Activated naive CD4-positive, alpha-beta T cell treated with anti-CD3 and anti-CD28 coated beads for 36 hours (primary cell): ENCODE results near the gene LMBR1L. TPM values are rescaled to one million over a fixed set of nuclear protein-coding genes. Genes with fewer than 3 reads are reported as not detected.

Experiments used
- CTCF ChIA-PET: fragments of 350-600 bp; sonication (Branson Sonifier 250); formaldehyde crosslinking; loops from one replicate; lab custom pipeline; 2021; ENCODE audit warnings: antibody characterized with exemption; lab: Charles Lee
- DNase-seq: peaks from one replicate; pipeline ENCODE4 v3.0.0-alpha.2; 2020
- H3K27ac Mint-ChIP-seq: one replicate; pipeline ENCODE4 v1.8.0; 2021; ENCODE audit warnings: mild to moderate bottlenecking, mixed read lengths
- H3K27me3 Mint-ChIP-seq: one replicate; pipeline ENCODE4 v1.8.0; 2021; ENCODE audit warnings: low read depth, mixed read lengths
- H3K36me3 Mint-ChIP-seq: one replicate; pipeline ENCODE4 v1.8.0; 2021; ENCODE audit warnings: low read depth, mixed read lengths
- H3K4me1 Mint-ChIP-seq: one replicate; pipeline ENCODE4 v1.8.0; 2021; ENCODE audit warnings: low read depth, mixed read lengths
- H3K4me3 Mint-ChIP-seq: one replicate; pipeline ENCODE4 v1.8.0; 2021; ENCODE audit warnings: mild to moderate bottlenecking, moderate library complexity, mixed read lengths
- H3K9me3 Mint-ChIP-seq: one replicate; pipeline ENCODE4 v1.8.0; 2021; ENCODE audit warnings: mixed read lengths
- intact Hi-C: fragments of 100-400 bp; cut with micrococcal nuclease; formaldehyde crosslinking; loops from one replicate; pipeline ENCODE4 v1.15.1; 2023
- total RNA-seq, 2 experiments: library from RNA; stranded (reverse); gene quantifications; one replicate each; pipeline ENCODE4 v1.2.3, GENCODE V29; 2021

Gene LMBR1L
- total RNA-seq, 2 experiments from 2014 or later = 60.1 to 66.8 TPM

- intact Hi-C loops = no loop called here
- Mint-ChIP-seq H3K36me3 (peaks cover 51% of the 10 kb centered on the region), H3K27ac (no peak overlapping the region), H3K9me3 (no peaks in the 10 kb centered on the region), H3K27me3 (no peaks in the 10 kb centered on the region), H3K4me3 (no peak overlapping the region), H3K4me1 (peaks cover 2% of the 10 kb centered on the region)
- CTCF ChIA-PET = interaction anchor here (1.5 kb wide), 1 partner anchor 11 kb away, joined by 5 read pairs; no protein-coding TSS in a partner anchor
- DNase-seq = no peak
These were observed 61.0 kb downstream of the LMBR1L start for GRCh38 chr12:49049566-49050224.

DNA sequence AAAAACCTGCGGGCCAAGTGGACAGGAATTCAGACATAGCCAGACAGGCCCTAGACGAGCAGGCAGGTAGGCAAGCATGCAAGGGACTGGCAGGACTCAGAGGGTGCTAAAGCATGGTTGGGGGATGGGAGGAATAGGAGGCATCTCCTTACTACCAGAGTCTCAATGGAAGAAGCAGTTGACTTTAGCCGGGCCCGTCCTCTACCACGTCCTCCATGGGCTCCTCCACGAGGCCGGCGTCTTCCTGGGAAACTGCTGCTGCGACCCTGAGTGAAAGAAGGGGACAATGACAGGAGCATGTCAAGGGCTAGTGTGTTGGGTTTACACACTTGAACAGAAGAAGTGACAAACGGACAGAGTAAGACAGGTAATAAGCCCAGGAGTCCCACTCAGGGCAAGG, 61.7 kb downstream of the LMBR1L start:
- Mint-ChIP-seq H3K36me3 (peaks cover 55% of the 10 kb centered on the region), H3K9me3 (no peaks in the 10 kb centered on the region), H3K27ac (no peak overlapping the region), H3K4me3 (no peak overlapping the region), H3K4me1 (peaks cover 2% of the 10 kb centered on the region), H3K27me3 (no peaks in the 10 kb centered on the region)
- intact Hi-C loops = no loop called here
- no peak for DNase-seq
- CTCF ChIA-PET = interaction anchor here (0.8 to 1.6 kb wide), 5 partner anchors 10 to 61 kb away, joined by 3 to 5 read pairs (median 5); no protein-coding TSS in a partner anchor

Other genes starting within 250 kb of the LMBR1L start
- gene RND1, start 245.0 kb downstream of the LMBR1L start, total RNA-seq = 1 to 10 TPM; 6.8 to 7.4 TPM
- gene FKBP11, start 185.4 kb downstream of the LMBR1L start, total RNA-seq = 10 to 100 TPM; 49.6 to 59.8 TPM
- 10 to 100 TPM; 84.4 to 87.3 TPM for gene ARF3, start 153.4 kb downstream of the LMBR1L start, total RNA-seq
- not detected for gene WNT10B, start 139.1 kb downstream of the LMBR1L start, total RNA-seq
- not detected for gene WNT1, start 132.5 kb downstream of the LMBR1L start, total RNA-seq
- gene DDN, start 111.5 kb downstream of the LMBR1L start, total RNA-seq = under 1 TPM; 0.20 to 0.21 TPM
- gene PRKAG1, start 92.1 kb downstream of the LMBR1L start, total RNA-seq = 10 to 100 TPM; 49.4 to 50.9 TPM
- 10 to 100 TPM; 44.9 to 49.0 TPM for gene KMT2D, start 50.1 kb downstream of the LMBR1L start, total RNA-seq
- gene RHEBL1, start 40.9 kb downstream of the LMBR1L start, total RNA-seq = 10 to 100 TPM; 11.8 to 15.2 TPM
- under 1 TPM in 1 of 2 experiments, not detected in 1; 0.07 TPM for gene DHH, start 16.0 kb downstream of the LMBR1L start, total RNA-seq
- 1,000 to 10,000 TPM; 2,826 to 2,914 TPM for gene TUBA1B, start 20.5 kb upstream of the LMBR1L start, total RNA-seq
- gene TUBA1A, start 78.2 kb upstream of the LMBR1L start, total RNA-seq = 10 to 100 TPM; 47.4 to 49.1 TPM
- 100 to 1,000 TPM; 214 to 227 TPM for gene TUBA1C, start 154.2 kb upstream of the LMBR1L start, total RNA-seq
- not detected for gene PRPH, start 184.3 kb upstream of the LMBR1L start, total RNA-seq
- gene TROAP, start 212.4 kb upstream of the LMBR1L start, total RNA-seq = 10 to 100 TPM; 67.4 to 68.8 TPM
- not detected for gene C1QL4, start 226.3 kb upstream of the LMBR1L start, total RNA-seq
- gene DNAJC22, start 236.0 kb upstream of the LMBR1L start, total RNA-seq = not detected